ENCODE results near the gene AGAP1. TPM values are rescaled to one million over a fixed set of nuclear protein-coding genes. Genes with fewer than 3 reads are reported as not detected.

The AGAP1 gene
- polyA plus RNA-seq, 10 donors = 24.0 to 34.1 (median 27.4) TPM

- no peak for DNase-seq
Observed at GRCh38 chr2:235606004-235606715, 112.3 kb downstream of the AGAP1 start.

- DNase-seq = no peak
Observed at GRCh38 chr2:235607546-235608199, 113.8 kb downstream of the AGAP1 start.

GRCh38 chr2:235608200-235608887 lies 114.5 kb downstream of the AGAP1 start:
- peak in 2 of 3 donors; percentile 86 to 91 for DNase-seq

- DNase-seq = no peak
Observed at GRCh38 chr2:235609321-235609720, 115.5 kb downstream of the AGAP1 start.

- no peak for DNase-seq
Observed at GRCh38 chr2:235609746-235610145, 115.9 kb downstream of the AGAP1 start.

- DNase-seq = no peak
Observed at GRCh38 chr2:235610696-235611257, 116.9 kb downstream of the AGAP1 start.

- no peak for DNase-seq
Observed at GRCh38 chr2:235611349-235611748, 117.5 kb downstream of the AGAP1 start.

GRCh38 chr2:235611756-235612155 lies 117.9 kb downstream of the AGAP1 start:
- DNase-seq = no peak

- no peak for DNase-seq
Observed at GRCh38 chr2:235612181-235612950, 118.5 kb downstream of the AGAP1 start.

GRCh38 chr2:235613649-235614048 lies 119.8 kb downstream of the AGAP1 start:
- no peak for DNase-seq

- DNase-seq = peak in 1 of 3 donors; percentile 56
Observed at GRCh38 chr2:235614176-235614860, 120.5 kb downstream of the AGAP1 start.

- peak; percentile 83 to 95 (median 90) for DNase-seq
Observed at GRCh38 chr2:235614900-235615712, 121.3 kb downstream of the AGAP1 start.

GRCh38 chr2:235616885-235617284 lies 123.0 kb downstream of the AGAP1 start:
- DNase-seq = peak; percentile 76 to 92 (median 85)

GRCh38 chr2:235618039-235618438 lies 124.2 kb downstream of the AGAP1 start:
- no peak for DNase-seq

- DNase-seq = no peak
Observed at GRCh38 chr2:235619544-235619943, 125.7 kb downstream of the AGAP1 start.

GRCh38 chr2:235621736-235622135 lies 127.9 kb downstream of the AGAP1 start:
- DNase-seq = no peak

GRCh38 chr2:235623111-235623510 lies 129.3 kb downstream of the AGAP1 start:
- DNase-seq = peak in 1 of 3 donors; percentile 79

- DNase-seq = peak in 1 of 3 donors; percentile 58
Observed at GRCh38 chr2:235623752-235624151, 129.9 kb downstream of the AGAP1 start.

GRCh38 chr2:235626658-235627057 lies 132.8 kb downstream of the AGAP1 start:
- no peak for DNase-seq

GRCh38 chr2:235627682-235628081 lies 133.8 kb downstream of the AGAP1 start:
- DNase-seq = peak in 1 of 3 donors; percentile 32

All from muscle of back (tissue), 11 donors.